HTERT RPE-1 (cell line): Measurements from ENCODE around the gene SAP25.
"Not testable (repeated sequence)": the region's sequence is repeated elsewhere in the genome, so short reads cannot be mapped to it uniquely, and the experiment has no call there.

ENCODE experiments used
- in situ Hi-C: fragments of 300-500 bp; cut with MboI; formaldehyde crosslinking; loops from 4 replicates; pipeline ENCODE4 v1.14.3; 2020; ENCODE audit warnings: low sequenced_read_pairs

Gene SAP25

GRCh38 chr7:100576384-100576993 is 2.8 kb upstream of the SAP25 start:
- in situ Hi-C loops: no loop called here

GRCh38 chr7:100575746-100576383 is 2.2 kb upstream of the SAP25 start:
- in situ Hi-C loops: no loop called here

GRCh38 chr7:100575206-100575631 is 1.5 kb upstream of the SAP25 start:
- in situ Hi-C loops: no loop called here

- in situ Hi-C loops: no loop called here
Observed at GRCh38 chr7:100574362-100575205, 884 bp upstream of the SAP25 start.

GRCh38 chr7:100572949-100573675 is 588 bp downstream of the SAP25 start:
- in situ Hi-C loops: no loop called here

GRCh38 chr7:100572281-100572948 is 1.3 kb downstream of the SAP25 start:
- in situ Hi-C loops: no loop called here

- in situ Hi-C loops: no loop called here
Observed at GRCh38 chr7:100571829-100572116, 1.9 kb downstream of the SAP25 start.

GRCh38 chr7:100570954-100571828 is 2.5 kb downstream of the SAP25 start:
- in situ Hi-C loops: no loop called here

- in situ Hi-C loops: no loop called here
Observed at GRCh38 chr7:100568896-100569844, 4.5 kb downstream of the SAP25 start.

GRCh38 chr7:100568176-100568895 is 5.4 kb downstream of the SAP25 start:
- in situ Hi-C loops: no loop called here

GRCh38 chr7:100567751-100568175 is 5.9 kb downstream of the SAP25 start:
- in situ Hi-C loops: no loop called here

- in situ Hi-C loops: no loop called here
Observed at GRCh38 chr7:100567031-100567730, 6.5 kb downstream of the SAP25 start.

- in situ Hi-C loops: no loop called here
Observed at GRCh38 chr7:100566018-100566531, 7.6 kb downstream of the SAP25 start.

- in situ Hi-C loops: no loop called here
Observed at GRCh38 chr7:100565133-100565571, 8.5 kb downstream of the SAP25 start.

GRCh38 chr7:100564405-100564804 is 9.3 kb downstream of the SAP25 start:
- in situ Hi-C loops: not testable (repeated sequence)

GRCh38 chr7:100563809-100564400 is 9.8 kb downstream of the SAP25 start:
- in situ Hi-C loops: no loop called here

- in situ Hi-C loops: no loop called here
Observed at GRCh38 chr7:100563100-100563564, 10.6 kb downstream of the SAP25 start.
